ENCODE results near the gene ZNF593.

The ZNF593 gene

GRCh38 chr1:26148887-26149286, 20.8 kb upstream of the ZNF593 start:
- DNase-seq, result no peak

- no peak for DNase-seq
These were observed 15.7 kb upstream of the ZNF593 start for GRCh38 chr1:26153966-26154532.

GRCh38 chr1:26154750-26155149, 15.0 kb upstream of the ZNF593 start:
- no peak for DNase-seq

- no peak for DNase-seq
These were observed 14.1 kb upstream of the ZNF593 start for GRCh38 chr1:26155370-26156284.

- DNase-seq, result no peak
These were observed 13.2 kb upstream of the ZNF593 start for GRCh38 chr1:26156285-26157038.

GRCh38 chr1:26158271-26158907, 11.3 kb upstream of the ZNF593 start:
- no peak for DNase-seq

GRCh38 chr1:26158908-26159742, 10.6 kb upstream of the ZNF593 start, which contains the start of gene FAM110D:
Gene FAM110D (plus strand): TSS chr1:26159079. CDS start chr1:26161292, 2,213 bp downstream.
- no peak for DNase-seq

- no peak for DNase-seq
These were observed 10.0 kb upstream of the ZNF593 start for GRCh38 chr1:26159743-26160039.

GRCh38 chr1:26160527-26161414, 8.9 kb upstream of the ZNF593 start:
- DNase-seq, result no peak

- DNase-seq, result peak; percentile 55
These were observed 8.1 kb upstream of the ZNF593 start for GRCh38 chr1:26161415-26162219.

GRCh38 chr1:26162220-26162709, 7.4 kb upstream of the ZNF593 start:
- no peak for DNase-seq

- no peak for DNase-seq
These were observed 6.0 kb upstream of the ZNF593 start for GRCh38 chr1:26163684-26164035.

GRCh38 chr1:26164036-26164860, 5.5 kb upstream of the ZNF593 start:
- peak; percentile 30 for DNase-seq

- DNase-seq, result no peak
These were observed 4.6 kb upstream of the ZNF593 start for GRCh38 chr1:26164861-26165842.

- no peak for DNase-seq
These were observed 2.9 kb upstream of the ZNF593 start for GRCh38 chr1:26166719-26167281.

GRCh38 chr1:26168410-26169197, 1.1 kb upstream of the ZNF593 start, which contains the start of gene C1orf232:
Gene C1orf232 (minus strand): TSS chr1:26168963. CDS start chr1:26168499, 464 bp downstream.
- no peak for DNase-seq

- no peak for DNase-seq
These were observed 532 bp upstream of the ZNF593 start for GRCh38 chr1:26169198-26169554.

Measured in fibroblast of skin of back (primary cell).